PC-3 (cell line): ENCODE results near the gene NRG3.

ENCODE experiments used
- CTCF ChIP-seq: fragments of 300-600 bp; sonication (generic); conservative IDR thresholded peaks from 2 replicates; pipeline ENCODE4 v1.5.1; 2017; ENCODE audit warnings: antibody characterized with exemption, low read depth, mild to moderate bottlenecking, low read length
- EZH2 ChIP-seq: fragments of 300-600 bp; sonication (generic); IDR thresholded peaks from one replicate; pipeline ENCODE4 v1.6.1; 2017; ENCODE audit warnings: antibody characterized with exemption, mild to moderate bottlenecking, low read length; ENCODE audit not compliant: unreplicated experiment

- TF ChIP-seq CTCF, result no peak
- no peak for TF ChIP-seq EZH2
These were observed 26.5 kb upstream of the NRG3 start for GRCh38 chr10:81848514-81848913.
